Mesenchymal stem cell (in vitro differentiated cells and primary cell): ENCODE measurements around the gene HDLBP.

ENCODE experiments used
- DNase-seq: peaks from one replicate; pipeline ENCODE4 v3.0.0-alpha.2; 2013
- H2AFZ ChIP-seq: one replicate; pipeline ENCODE4 v1.6.1; 2013; ENCODE audit warnings: low read depth, mild to moderate bottlenecking, control low read depth, inconsistent platforms, low read length, moderate library complexity
- H2AK5ac ChIP-seq: 2 replicates; pipeline ENCODE4 v1.6.1; 2013; ENCODE audit warnings: low read length, moderate library complexity, mild to moderate bottlenecking, inconsistent platforms; ENCODE audit not compliant: severe bottlenecking
- H2BK120ac ChIP-seq: one replicate; pipeline ENCODE4 v1.6.1; 2013; ENCODE audit warnings: low read depth, mild to moderate bottlenecking, inconsistent platforms, low read length, moderate library complexity
- H2BK12ac ChIP-seq, 2 experiments: one replicate each; pipeline ENCODE4 v1.6.1; 2013; ENCODE audit warnings: inconsistent platforms in 2 of 2, low read length in 2 of 2, mild to moderate bottlenecking in 2 of 2, moderate library complexity in 2 of 2, control low read depth in 1 of 2
- H2BK15ac ChIP-seq: one replicate; pipeline ENCODE4 v1.6.1; 2013; ENCODE audit warnings: mild to moderate bottlenecking, low read depth, inconsistent platforms; ENCODE audit not compliant: poor library complexity, severe bottlenecking
- H2BK5ac ChIP-seq: 2 replicates; pipeline ENCODE4 v1.6.1; 2013; ENCODE audit warnings: low read depth, mild to moderate bottlenecking, low read length, control low read depth, inconsistent platforms; ENCODE audit not compliant: poor library complexity, severe bottlenecking
- H3K14ac ChIP-seq, 2 experiments: one replicate each; pipeline ENCODE4 v1.6.1; 2013; ENCODE audit warnings: inconsistent platforms in 2 of 2, low read length in 2 of 2, control low read depth in 1 of 2, mild to moderate bottlenecking in 1 of 2, moderate library complexity in 1 of 2
- H3K18ac ChIP-seq, 2 experiments: one replicate each; pipeline ENCODE4 v1.6.1; 2013; ENCODE audit warnings: inconsistent platforms in 2 of 2, low read length in 2 of 2, control low read depth in 1 of 2, low read depth in 1 of 2, mild to moderate bottlenecking in 1 of 2
- H3K23ac ChIP-seq, 2 experiments: one replicate each; pipeline ENCODE4 v1.6.1; 2013; ENCODE audit warnings: inconsistent platforms in 2 of 2, low read length in 2 of 2, mild to moderate bottlenecking in 2 of 2, moderate library complexity in 2 of 2, control low read depth in 1 of 2
- H3K27ac ChIP-seq: 2 replicates; pipeline ENCODE4 v1.5.1; 2013; ENCODE audit warnings: mild to moderate bottlenecking, moderate library complexity, low read length, control low read depth, inconsistent platforms; ENCODE audit not compliant: poor library complexity, severe bottlenecking
- H3K27me3 ChIP-seq, 2 experiments: 2 replicates each; pipeline versions ENCODE4 v1.6.1 to v1.7.0; 2013; ENCODE audit warnings: low read length in 2 of 2, mild to moderate bottlenecking in 2 of 2, moderate library complexity in 2 of 2, control low read depth in 1 of 2, inconsistent platforms in 1 of 2; ENCODE audit not compliant: control insufficient read depth in 1 of 2, insufficient read depth in 1 of 2
- H3K36me3 ChIP-seq, 2 experiments: 2 replicates each; pipeline versions ENCODE4 v1.6.1 to v1.7.0; 2013; ENCODE audit warnings: low read length in 2 of 2, control low read depth in 1 of 2, inconsistent platforms in 1 of 2, low read depth in 1 of 2, mild to moderate bottlenecking in 1 of 2; ENCODE audit not compliant: insufficient read depth in 2 of 2, control insufficient read depth in 1 of 2
- H3K4ac ChIP-seq, 2 experiments: one replicate each; pipeline ENCODE4 v1.6.1; 2013; ENCODE audit warnings: inconsistent platforms in 2 of 2, low read length in 2 of 2, mild to moderate bottlenecking in 2 of 2, moderate library complexity in 2 of 2, control low read depth in 1 of 2, low read depth in 1 of 2
- H3K4me1 ChIP-seq: 2 replicates; pipeline ENCODE4 v1.6.1; 2013; ENCODE audit warnings: low read depth, low read length, control low read depth; ENCODE audit not compliant: control insufficient read depth, insufficient read depth
- H3K4me2 ChIP-seq: 2 replicates; pipeline ENCODE4 v1.6.1; 2013; ENCODE audit warnings: low read length, mild to moderate bottlenecking, inconsistent platforms; ENCODE audit not compliant: poor library complexity, severe bottlenecking
- H3K4me3 ChIP-seq, 2 experiments: 2 replicates each; pipeline versions ENCODE4 v1.5.1 to v1.7.0; 2013; ENCODE audit warnings: low read length in 2 of 2, mild to moderate bottlenecking in 2 of 2, control low read depth in 1 of 2, low read depth in 1 of 2; ENCODE audit not compliant: insufficient read depth in 1 of 2
- H3K79me1 ChIP-seq: replicated peaks from 2 replicates; pipeline ENCODE4 v1.6.1; 2013; ENCODE audit warnings: mild to moderate bottlenecking, control low read depth, low read length, inconsistent platforms; ENCODE audit not compliant: poor library complexity, severe bottlenecking
- H3K9ac ChIP-seq: 2 replicates; pipeline ENCODE4 v1.7.0; 2013; ENCODE audit warnings: mild to moderate bottlenecking, low read length, moderate library complexity
- H3K9me3 ChIP-seq: 2 replicates; pipeline ENCODE4 v1.7.0; 2013; ENCODE audit warnings: mild to moderate bottlenecking, low read length; ENCODE audit not compliant: control insufficient read depth
- H4K8ac ChIP-seq: one replicate; pipeline ENCODE4 v1.6.1; 2013; ENCODE audit warnings: inconsistent platforms, mild to moderate bottlenecking, low read length, moderate library complexity
- H4K91ac ChIP-seq: one replicate; pipeline ENCODE4 v1.6.1; 2013; ENCODE audit warnings: mild to moderate bottlenecking, low read length, inconsistent platforms
- WGBS: methylation state at CpG from one replicate; pipeline ENCODE4 v1.1.7; 2013; ENCODE audit warnings: mixed read lengths; 5-methylcytosine and 5-hydroxymethylcytosine counted together

HDLBP gene

DNA sequence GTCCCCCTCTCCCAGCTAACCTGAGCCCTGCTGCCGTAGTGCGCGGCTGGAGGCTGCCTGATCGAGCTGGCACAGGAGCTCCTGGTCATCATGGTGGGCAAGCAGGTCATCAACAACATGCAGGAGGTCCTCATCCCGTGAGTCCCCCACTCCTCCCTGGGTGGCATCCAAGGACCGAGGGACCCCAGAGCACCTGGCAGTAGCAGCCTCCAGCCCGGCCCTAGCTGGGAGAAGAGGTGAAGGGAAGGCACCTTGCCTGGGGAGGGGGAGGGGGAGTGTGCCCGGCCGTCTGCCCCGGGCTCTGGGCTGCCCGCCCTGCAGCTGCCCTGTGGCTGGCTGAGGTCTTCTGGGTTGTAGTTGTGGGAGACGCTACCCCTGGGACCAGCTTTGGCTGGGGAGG, 100.7 kb downstream of the HDLBP start:
- Histone ChIP-seq H2BK5ac (no peak overlapping the region), H3K27ac (no peak overlapping the region), H3K4me2 (no peak overlapping the region), H3K9me3 (no peaks in the 10 kb centered on the region), H3K79me1 (no peaks in the 10 kb centered on the region), H3K27me3 (peaks cover 11 to 64% of the 10 kb centered on the region in 2 experiments), H3K18ac (no peak overlapping the region), H3K14ac (no peak overlapping the region), H2AK5ac (no peak overlapping the region), H3K4me3 (no peak overlapping the region), H2BK120ac (no peak overlapping the region), H3K4me1 (peaks cover 7% of the 10 kb centered on the region), H2BK12ac (no peak overlapping the region), H3K9ac (no peak overlapping the region), H3K4ac (no peak overlapping the region), H3K23ac (no peak overlapping the region), H4K8ac (no peak overlapping the region), H4K91ac (no peak overlapping the region), H3K36me3 (no peaks in the 10 kb centered on the region), H2AFZ (no peak overlapping the region), H2BK15ac (no peak overlapping the region)
- DNase-seq, result no peak
- 92% methylated on average over 12 of the region's 12 CpGs for WGBS

DNA sequence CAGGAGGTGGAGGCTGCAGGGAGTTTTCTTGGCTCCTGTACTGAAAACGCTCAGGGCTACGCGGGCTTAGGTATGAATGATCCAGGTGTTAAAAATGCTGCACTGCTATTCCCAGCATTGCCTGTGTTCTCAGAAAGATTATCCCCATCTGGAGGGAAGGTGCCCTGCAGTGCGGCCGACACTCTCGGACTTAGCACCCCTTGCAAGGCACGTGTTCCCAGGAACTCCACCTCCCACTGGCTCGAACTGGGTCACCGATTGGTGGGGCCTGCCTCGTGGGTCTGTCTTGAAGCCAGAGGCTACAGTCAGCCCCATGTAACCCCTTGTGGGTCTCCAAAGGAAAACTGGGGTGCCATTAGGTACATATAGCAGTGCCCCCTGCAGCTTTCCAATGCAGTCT, 101.3 kb downstream of the HDLBP start:
- Histone ChIP-seq H2BK120ac (no peak overlapping the region), H3K4me2 (no peak overlapping the region), H3K9me3 (no peaks in the 10 kb centered on the region), H3K4me3 (no peak overlapping the region), H3K4ac (no peak overlapping the region), H4K91ac (no peak overlapping the region), H2BK15ac (no peak overlapping the region), H3K9ac (no peak overlapping the region), H3K36me3 (no peaks in the 10 kb centered on the region), H2AK5ac (no peak overlapping the region), H3K18ac (no peak overlapping the region), H3K27me3 (peaks cover 11 to 68% of the 10 kb centered on the region in 2 experiments), H3K27ac (no peak overlapping the region), H3K4me1 (peaks cover 7% of the 10 kb centered on the region), H3K23ac (no peak overlapping the region), H3K79me1 (no peaks in the 10 kb centered on the region), H3K14ac (no peak overlapping the region), H4K8ac (no peak overlapping the region), H2AFZ (no peak overlapping the region), H2BK5ac (no peak overlapping the region), H2BK12ac (no peak overlapping the region)
- no peak for DNase-seq
- WGBS, result 82% methylated on average over 10 of the region's 10 CpGs

DNA sequence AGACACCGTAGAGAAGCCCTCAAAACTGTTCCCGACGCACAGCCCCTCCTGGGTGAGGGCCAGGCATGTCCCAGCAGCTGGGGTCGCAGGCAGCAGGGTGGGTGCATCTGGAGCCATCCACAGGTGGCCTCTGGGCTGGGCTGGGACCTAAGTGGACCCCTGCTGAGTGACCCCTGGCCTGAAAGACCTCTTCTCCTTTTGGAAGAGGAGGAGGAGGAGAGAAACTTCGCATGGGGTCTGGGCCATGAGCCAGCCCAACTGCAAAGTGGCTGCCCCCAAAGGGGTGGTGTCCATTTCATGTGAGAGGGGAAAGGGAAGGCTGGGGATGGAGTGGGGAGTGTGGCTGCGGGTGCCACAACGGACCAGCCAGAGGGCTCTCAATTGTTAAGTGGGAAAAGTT, 101.9 kb downstream of the HDLBP start:
- Histone ChIP-seq H3K79me1 (no peaks in the 10 kb centered on the region), H4K8ac (no peak overlapping the region), H4K91ac (no peak overlapping the region), H3K9me3 (no peaks in the 10 kb centered on the region), H2AFZ (no peak overlapping the region), H3K27me3 (peaks cover 11 to 68% of the 10 kb centered on the region in 2 experiments), H3K9ac (no peak overlapping the region), H3K4me1 (peaks cover 7% of the 10 kb centered on the region), H2BK15ac (no peak overlapping the region), H2BK120ac (no peak overlapping the region), H3K14ac (no peak overlapping the region), H3K27ac (no peak overlapping the region), H3K36me3 (no peaks in the 10 kb centered on the region), H3K23ac (no peak overlapping the region), H3K18ac (no peak overlapping the region), H3K4ac (no peak overlapping the region), H2BK5ac (no peak overlapping the region), H2AK5ac (no peak overlapping the region), H3K4me2 (no peak overlapping the region), H3K4me3 (no peak overlapping the region), H2BK12ac (no peak overlapping the region)
- WGBS, result 82% methylated on average over 7 of the region's 7 CpGs
- DNase-seq, result no peak

DNA sequence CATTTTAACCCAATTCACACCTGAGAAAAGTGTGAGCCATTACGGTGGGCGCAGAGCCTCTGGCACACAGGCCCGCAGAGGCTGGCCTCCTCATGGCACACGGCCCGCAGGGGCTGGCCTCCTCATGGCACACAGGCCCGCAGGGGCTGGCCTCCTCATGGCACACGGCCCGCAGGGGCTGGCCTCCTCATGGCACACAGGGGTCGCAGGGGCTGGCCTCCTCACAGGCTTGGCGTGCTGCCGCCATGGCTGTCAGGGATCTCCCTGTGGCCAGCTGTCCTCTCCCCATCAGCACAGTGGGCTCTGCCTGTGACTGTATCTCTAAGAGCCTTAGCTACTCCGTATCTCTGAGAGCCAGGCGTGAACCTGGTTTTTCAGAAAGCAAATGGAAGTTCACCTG, 102.4 kb downstream of the HDLBP start:
- no peak overlapping the region for H3K18ac ChIP-seq
- H2BK15ac ChIP-seq, result no peak overlapping the region
- H2BK5ac ChIP-seq, result no peak overlapping the region
- H3K4ac ChIP-seq, result no peak overlapping the region
- H3K9ac ChIP-seq, result no peak overlapping the region
- H3K36me3 ChIP-seq, result no peaks in the 10 kb centered on the region
- H3K4me2 ChIP-seq, result no peak overlapping the region
- peaks cover 11 to 73% of the 10 kb centered on the region in 2 experiments for H3K27me3 ChIP-seq
- H3K14ac ChIP-seq, result no peak overlapping the region
- no peak for DNase-seq
- no peak overlapping the region for H4K8ac ChIP-seq
- no peak overlapping the region for H2AFZ ChIP-seq
- 93% methylated on average over 13 of the region's 13 CpGs for WGBS
- no peaks in the 10 kb centered on the region for H3K79me1 ChIP-seq
- H2AK5ac ChIP-seq, result no peak overlapping the region
- no peak overlapping the region for H3K27ac ChIP-seq
- H2BK12ac ChIP-seq, result no peak overlapping the region
- peaks cover 5% of the 10 kb centered on the region for H3K4me1 ChIP-seq
- no peak overlapping the region for H3K23ac ChIP-seq
- no peak overlapping the region for H2BK120ac ChIP-seq
- no peak overlapping the region for H3K4me3 ChIP-seq
- no peaks in the 10 kb centered on the region for H3K9me3 ChIP-seq
- H4K91ac ChIP-seq, result no peak overlapping the region
